IPS-11a (cell line): ENCODE results near the gene NBPF11.
"Not testable (repeated sequence)": the region's sequence is repeated elsewhere in the genome, so short reads cannot be mapped to it uniquely, and the experiment has no call there.

ENCODE experiments used
- H3K4me3 ChIP-seq: one replicate; pipeline ENCODE4 v1.5.1; 2013; ENCODE audit warnings: low read depth, low read length, control low read depth

NBPF11 gene

DNA sequence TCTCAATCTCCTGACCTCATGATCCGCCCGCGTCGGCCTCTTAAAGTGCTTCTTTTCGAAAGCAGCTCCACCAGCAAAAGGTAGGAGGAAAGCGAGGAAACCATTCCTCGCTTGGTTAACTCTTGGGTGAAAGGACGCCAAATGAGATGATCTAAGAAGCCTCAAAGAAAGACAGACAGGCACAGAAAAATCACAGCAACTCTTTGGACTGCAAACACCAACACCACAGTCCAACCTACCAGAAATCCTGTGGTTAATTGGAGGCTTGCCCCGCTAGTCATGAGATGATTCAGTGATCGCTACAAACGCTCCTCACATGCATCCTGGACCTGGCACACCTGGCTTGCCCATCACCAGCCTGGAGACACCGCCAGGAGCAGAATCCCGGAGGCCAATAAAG is 1.1 kb downstream of the NBPF11 start:
- H3K4me3 ChIP-seq = peak overlapping the region; percentile 51

DNA sequence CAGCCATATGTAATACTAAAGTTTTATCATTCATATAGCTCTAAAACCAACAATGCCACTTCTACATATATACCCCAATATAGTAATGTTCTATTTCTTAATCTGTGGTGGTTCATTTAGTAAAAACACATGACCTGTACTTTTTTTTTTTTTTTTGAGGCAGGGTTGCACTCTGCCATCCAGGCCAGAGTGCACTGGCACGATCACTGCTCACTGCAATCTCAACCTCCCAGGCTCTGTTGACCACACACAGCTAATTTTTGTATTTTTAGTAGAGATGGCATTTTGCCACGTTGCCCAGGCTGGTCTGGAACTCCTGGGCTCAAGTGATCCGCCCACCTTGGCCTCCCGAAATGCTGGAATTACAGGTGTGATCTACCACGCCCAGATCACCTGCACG is 2.1 kb downstream of the NBPF11 start:
- not testable (repeated sequence) for H3K4me3 ChIP-seq

DNA sequence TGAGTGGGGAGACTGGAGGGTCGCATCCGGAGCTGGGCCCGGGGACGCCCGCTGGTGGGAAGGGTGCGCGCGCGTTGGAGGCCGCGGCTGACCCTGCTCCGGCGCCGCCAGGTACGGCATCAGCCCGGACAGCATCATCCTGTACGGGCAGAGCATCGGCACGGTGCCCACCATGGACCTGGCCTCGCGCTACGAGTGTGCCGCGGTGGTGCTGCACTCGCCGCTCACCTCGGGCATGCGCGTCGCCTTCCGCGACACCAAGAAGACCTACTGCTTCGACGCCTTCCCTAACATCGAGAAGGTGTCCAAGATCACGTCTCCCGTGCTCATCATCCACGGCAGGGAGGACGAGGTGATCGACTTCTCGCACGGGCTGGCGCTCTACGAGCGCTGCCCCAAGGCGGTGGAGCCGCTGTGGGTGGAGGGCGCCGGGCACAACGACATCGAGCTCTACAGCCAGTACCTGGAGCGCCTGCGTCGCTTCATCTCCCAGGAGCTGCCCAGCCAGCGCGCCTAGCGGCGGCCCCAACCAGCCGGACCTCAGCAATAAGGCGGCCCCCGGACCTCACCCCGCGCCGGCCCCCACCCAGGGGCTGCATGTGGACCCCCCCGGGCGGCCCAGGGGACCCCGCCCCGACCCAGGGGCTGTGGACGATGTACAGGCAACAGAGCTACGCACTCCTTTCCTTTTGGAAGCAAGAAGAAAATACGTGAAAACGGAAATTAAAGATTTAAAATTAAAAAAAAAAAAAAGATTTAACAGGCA is 2.8 kb downstream of the NBPF11 start:
- H3K4me3 ChIP-seq = not testable (repeated sequence)

DNA sequence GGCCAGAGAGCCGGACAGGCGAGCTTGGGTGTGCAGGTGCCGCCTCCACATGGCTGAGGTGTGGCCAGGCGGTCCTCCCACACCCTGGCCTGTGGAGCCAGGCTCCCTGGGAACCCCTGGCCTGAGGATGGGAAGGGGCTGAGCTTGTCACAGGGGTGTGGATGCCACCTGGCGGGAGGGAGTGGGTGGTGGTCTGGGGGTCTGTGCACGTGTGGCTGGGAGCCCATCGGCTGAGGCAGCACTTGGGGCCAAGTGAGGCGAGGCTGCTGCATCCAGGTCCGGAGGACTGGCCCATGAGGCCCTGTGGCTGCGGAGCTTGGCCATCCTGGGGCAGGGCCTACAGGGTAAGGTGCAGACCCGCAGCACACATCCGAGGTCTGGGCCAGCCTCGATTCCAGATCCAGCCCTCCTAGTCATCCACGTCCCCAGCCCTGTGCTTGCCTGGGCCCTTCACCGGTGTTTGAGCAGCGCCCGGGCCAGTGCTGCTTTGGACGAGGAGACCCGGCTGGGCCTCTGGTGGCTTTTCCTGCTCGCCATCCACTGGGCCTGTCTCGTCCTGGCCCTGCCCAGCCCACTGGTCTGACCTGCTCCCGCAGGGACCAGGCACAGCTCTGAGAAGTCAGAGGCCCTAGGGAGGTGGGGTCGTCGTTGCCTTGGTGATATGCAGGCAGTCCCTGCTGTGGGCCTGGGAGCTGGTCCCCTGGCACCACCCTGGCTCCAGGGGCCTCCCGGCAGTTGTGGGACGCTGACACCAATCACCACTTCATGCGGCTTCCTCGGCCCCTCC is 4.8 kb downstream of the NBPF11 start:
- not testable (repeated sequence) for H3K4me3 ChIP-seq

DNA sequence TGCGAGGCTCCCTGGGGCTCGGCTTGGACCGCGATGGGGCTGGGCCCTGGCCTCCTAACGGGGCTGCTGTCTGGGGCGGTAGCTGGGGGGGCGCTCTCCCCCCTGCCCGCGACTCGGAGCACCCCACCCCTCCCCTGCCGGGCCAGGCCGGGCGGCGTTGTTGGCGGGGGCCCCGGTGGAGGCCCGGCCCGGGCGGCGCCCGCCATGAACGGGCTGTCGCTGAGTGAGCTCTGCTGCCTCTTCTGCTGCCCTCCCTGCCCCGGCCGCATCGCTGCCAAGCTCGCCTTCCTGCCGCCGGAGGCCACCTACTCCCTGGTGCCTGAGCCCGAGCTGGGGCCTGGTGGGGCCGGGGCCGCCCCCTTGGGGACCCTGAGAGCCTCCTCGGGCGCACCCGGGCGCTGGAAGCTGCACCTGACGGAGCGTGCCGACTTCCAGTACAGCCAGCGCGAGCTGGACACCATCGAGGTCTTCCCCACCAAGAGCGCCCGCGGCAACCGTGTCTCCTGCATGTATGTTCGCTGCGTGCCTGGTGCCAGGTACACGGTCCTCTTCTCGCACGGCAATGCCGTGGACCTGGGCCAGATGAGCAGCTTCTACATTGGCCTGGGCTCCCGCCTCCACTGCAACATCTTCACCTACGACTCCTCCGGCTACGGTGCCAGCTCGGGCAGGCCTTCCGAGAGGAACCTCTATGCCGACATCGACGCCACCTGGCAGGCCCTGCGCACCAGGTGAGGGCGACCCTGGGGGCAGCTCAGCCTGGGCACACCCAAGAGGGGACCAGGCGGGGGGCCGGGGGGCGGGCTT is 5.7 kb downstream of the NBPF11 start:
- not testable (repeated sequence) for H3K4me3 ChIP-seq

DNA sequence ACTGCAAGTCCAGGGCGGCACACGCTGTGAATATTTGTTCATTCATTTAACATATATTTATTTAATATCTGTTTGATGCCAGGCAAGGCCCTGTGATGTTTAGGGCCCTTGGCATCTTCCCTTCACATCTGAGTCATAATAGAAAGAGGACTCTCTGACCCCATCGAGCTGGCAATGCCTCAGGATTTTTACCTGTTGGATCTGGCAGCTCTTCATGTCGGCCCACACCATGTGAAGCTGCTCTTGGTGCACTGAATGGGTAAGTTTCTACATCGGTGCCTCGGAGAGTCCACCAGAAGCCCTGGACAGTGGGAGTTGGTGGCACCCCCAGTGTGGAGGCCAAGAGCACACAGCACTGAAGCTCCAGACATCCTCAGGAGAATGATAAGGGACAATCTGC is 8.9 kb downstream of the NBPF11 start:
- not testable (repeated sequence) for H3K4me3 ChIP-seq

DNA sequence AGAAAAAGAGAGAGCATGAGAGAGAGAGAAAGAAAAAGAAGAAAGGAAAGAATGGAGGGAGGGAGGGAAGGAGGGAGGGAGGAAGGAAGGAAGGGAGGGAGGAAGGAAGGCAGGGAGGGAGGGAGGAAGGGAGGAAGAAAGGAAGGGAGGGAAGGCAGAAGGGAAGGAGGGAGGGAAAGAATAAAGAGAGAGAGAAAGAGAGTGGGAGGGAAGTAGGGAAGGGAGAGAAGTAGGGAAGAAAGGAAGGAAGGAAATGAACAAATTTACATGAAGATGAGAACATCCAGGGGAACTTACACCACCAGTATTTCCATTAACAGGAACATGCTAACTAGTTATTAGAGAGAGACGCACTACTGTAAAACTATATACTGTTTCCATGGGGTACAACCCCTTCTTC is 10.1 kb downstream of the NBPF11 start:
- H3K4me3 ChIP-seq = not testable (repeated sequence)

DNA sequence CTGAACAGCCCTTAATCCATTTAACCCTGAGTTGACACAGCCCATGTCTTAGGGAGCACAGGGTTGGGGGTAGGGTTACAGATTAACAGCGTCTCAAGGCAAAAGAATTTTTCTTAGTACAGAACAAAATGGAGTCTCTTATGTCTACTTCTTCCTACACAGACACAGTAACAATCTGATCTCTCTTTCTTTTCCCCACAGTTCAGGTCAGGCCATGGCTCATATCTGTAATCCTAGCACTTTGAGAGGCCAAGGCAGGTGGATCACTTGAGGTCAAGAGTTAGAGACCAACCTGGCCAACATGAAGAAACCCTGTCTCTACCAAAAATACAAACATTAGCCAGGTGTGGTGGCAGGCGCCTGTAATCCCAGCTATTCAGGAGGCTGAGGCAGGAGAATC is 13.5 kb downstream of the NBPF11 start:
- H3K4me3 ChIP-seq = not testable (repeated sequence)

DNA sequence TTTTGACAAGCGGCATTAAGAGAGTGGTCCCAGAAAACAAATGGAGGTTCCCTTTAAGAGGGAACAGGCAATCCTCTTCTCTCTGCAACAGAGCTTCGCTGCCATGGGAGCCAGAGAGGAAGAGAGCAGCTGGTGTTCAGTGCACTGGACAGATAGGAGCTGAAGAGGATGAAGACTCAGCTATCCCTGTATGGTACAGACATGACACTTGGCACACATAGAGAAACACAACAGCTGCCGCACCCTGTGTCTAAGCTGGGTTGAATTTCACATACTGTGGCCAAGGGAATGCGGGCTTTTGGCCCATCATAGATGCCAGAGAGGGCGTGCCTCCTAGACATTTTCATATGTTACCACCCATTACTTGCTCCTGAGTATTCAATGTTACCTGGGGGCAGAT is 29.7 kb downstream of the NBPF11 start:
- not testable (repeated sequence) for H3K4me3 ChIP-seq

DNA sequence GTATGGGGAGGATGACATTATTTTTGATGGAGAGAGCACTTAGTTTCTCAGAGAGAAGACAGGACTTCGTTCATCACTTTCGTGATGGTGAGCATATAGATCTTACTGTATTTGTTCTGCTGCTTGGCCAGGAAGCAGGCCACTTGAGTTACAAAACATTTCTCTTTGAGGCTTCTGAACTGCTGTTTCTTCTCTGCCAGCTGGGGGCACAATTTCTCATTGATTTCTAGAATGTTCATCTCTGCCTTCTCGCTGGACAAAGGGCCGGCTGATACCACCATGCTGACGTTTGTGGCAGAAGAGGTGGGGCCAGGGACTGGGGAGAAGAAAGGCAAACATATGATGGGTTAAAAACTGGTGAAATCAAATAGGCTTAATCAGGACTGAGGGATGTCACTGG is 31.7 kb downstream of the NBPF11 start:
- not testable (repeated sequence) for H3K4me3 ChIP-seq

DNA sequence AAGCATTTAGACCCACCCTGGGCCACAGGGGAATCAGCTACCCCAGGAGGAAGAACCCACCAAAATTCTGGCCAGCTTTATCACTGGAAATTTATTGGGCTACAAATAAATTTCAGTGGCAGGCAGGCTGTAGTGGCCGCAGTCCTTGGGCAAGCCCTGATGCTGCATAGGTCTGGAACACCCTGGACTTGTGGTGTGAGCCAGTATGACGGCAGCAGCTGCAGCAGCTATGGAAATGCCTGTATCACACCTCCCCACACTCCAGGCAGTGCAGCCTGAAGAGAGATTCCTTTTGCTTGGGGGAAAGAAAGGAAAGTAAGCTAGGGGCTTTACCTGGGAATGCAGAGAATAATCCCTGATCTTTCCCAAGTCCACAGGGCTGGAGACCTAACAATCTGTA is 56.3 kb downstream of the NBPF11 start:
- not testable (repeated sequence) for H3K4me3 ChIP-seq

DNA sequence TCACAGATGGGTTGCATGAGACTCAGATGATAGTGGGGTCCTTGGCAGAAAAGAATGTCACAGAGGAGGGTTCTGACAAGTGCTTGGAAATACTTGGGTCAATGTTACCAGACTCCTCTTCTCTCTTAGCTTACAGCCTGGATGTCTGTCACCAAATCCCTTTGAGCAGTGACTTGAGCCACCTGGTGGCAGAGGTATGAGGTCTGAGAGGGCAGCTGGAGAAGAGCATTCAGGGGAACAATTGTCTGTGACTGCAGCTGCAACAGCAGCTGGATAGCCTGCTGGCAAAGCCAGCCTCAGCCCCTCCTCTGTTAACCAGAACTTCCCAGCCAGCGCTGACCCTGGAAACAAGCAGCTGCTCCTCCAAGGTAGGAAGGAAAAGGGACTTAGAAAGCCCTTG is 65.9 kb downstream of the NBPF11 start:
- H3K4me3 ChIP-seq = not testable (repeated sequence)

DNA sequence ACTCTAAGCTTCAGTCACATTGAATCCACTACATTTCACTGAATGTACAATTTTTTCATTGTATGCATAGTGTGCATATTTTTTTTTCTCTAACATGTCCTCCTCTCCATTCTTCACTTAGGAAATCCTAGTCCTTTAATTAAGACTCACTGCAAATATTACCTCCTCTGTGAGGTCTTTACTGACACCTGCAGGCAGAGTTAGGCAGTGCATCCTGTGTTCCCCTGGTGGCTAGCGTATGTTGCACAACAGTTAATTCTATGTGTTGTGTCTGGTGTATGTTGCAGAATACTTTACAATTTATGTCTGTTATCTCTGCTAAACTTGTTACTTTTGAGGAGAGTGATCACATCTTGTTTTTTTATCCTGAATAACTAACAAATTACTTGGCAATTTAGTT is 70.9 kb downstream of the NBPF11 start:
- not testable (repeated sequence) for H3K4me3 ChIP-seq

DNA sequence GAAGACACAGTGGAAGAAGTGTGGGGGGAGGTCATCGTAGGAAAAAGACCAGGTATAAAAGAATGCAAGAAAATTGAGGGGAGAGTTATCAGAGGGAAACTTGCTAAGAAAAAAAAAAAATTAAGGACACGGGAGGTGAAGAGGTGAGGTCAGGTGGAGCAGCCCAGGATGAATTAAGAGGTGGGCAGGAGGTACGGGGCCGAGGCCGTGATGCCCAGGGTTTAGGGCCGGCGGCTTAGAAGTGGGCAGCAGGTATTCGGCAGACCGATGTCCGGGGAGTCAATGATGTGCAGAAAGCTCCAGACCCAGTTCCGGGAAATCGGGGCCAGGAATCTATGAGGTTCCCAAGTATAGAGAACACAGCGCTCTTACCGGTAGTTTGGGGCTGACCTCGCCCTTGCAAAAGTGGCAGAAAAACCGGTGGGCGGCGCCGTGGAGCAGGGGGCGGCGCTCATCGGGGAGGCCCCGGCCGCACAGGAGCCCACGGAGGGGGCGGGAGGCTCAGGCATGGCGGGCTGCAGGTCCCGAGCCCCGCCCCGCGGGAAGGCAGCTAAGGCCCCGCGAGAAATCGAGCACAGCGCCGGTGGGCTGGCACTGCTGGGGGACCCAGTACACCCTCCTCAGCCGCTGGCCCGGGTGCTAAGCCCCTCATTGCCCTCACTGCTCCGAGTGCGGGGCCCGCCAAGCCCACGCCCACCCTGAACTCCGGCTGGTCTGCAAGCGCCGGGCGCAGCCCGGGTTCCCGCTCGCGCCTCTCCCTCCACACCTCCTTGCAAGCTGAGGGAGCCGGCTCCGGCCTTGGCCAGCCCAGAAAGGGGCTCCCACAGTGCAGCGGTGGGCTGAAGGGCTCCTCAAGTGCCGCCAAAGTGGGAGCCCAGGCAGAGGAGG is 73.2 kb downstream of the NBPF11 start:
- not testable (repeated sequence) for H3K4me3 ChIP-seq

DNA sequence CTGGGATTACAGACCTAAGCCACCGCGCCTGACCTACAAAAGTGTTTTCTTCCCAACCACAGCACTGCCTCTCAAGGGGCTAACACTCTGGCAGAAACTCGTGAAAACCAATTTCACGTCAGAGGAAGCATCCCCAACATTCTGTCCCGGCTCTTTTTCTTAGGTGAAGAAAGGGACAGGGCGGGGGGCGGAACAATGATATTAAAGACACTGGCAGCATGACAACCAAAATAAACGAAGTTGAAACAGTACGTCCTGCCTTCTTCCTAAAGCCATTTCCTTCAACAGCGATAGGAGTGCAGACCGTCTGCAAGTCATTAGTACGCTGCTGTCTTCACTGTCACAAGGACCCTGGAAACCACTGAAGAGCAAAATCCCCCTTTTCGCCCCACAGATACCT is 74.0 kb downstream of the NBPF11 start:
- H3K4me3 ChIP-seq = not testable (repeated sequence)

DNA sequence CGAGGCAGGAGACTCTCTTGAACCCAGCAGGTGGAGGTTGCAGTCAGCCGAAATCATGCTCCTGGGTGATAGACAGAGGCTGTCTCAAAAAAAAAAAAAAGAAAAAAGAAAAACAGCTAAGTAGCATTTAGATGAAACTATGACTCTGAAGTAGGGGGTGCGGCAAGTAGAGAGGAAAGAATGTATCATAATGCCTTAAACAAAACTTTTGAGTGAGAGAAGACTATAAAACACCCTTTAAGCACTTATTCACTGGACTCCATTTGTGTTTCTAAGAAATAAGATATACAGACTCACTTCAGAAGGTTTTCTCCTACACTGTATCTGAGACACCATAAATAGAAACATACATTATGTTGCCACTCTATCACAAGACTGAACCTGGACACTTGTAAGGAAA is 74.6 kb downstream of the NBPF11 start:
- not testable (repeated sequence) for H3K4me3 ChIP-seq

DNA sequence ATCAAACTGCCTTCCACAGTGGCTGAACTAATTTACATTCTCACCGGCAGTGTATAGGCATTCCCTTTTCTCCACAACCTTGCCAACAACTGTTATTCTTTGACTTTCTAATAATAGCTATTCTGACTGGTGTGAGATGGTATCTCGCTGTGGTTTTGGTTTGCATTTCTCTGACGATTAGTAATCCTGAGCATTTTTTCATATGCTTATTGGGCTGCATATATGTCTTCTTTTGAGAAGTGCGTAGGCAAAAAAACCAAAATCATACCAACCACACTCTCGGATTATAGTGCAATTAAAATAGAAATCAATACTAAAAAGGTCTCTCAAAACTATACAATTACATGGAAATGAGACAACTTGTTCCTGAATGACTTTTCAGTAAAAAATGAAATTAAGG is 78.7 kb downstream of the NBPF11 start:
- H3K4me3 ChIP-seq = not testable (repeated sequence)

DNA sequence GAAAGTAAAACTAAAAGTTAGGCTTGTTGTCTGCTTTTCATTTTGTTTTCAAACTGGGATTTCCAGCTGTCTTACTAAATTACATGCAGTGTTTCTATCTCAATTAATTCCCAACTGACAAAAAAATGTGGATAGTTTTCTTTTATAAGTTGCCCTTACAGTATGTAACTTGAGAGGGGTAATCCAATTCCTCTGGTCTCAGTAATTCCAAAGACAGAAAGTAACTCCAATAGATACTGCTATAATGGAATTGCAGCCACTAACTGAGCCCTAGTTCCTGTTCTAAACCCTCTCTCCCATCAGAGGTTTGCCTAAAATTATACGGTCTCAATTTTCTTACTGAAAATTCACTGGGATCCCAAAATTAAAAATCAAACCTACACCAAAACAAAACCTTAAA is 83.5 kb downstream of the NBPF11 start:
- H3K4me3 ChIP-seq = not testable (repeated sequence)

DNA sequence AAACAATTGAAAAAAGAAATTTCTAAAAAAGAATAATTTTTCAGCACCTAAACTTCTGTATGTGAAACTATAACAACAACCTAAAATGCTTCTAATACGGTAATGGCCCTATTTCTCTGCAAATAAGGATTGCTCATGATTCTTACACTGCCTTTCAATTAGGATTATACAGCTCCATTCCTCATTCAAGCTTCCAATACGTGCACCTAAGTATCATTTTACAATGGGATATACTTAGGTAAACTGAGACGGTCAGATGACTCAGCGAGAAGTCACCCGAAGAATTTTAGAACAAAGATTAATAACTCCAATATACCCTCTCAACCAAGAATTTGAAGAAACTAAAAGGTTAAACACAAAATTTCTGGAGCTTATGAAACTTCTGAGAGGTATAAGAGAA is 83.9 kb downstream of the NBPF11 start:
- H3K4me3 ChIP-seq = not testable (repeated sequence)

DNA sequence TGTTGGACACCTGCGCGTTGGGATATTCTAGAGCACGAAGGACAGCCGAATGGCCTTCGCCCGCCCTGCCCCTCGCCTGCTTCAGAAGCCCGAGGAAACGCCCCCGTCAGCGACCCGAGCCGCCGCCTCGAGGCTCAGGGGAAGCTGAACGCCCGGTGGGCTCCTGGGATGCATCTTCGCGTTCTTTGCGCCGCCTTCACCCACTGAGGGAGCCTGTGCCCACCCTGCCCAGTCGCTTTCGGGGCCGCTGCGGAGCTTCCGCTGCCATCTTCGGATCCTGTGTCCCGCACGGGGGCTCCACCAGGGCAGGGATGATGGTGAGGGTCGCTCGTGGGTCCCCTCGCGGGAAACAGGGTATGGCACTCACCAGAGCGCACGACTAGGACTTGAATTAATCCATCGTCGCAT is 91.8 kb downstream of the NBPF11 start:
- H3K4me3 ChIP-seq = not testable (repeated sequence)

DNA sequence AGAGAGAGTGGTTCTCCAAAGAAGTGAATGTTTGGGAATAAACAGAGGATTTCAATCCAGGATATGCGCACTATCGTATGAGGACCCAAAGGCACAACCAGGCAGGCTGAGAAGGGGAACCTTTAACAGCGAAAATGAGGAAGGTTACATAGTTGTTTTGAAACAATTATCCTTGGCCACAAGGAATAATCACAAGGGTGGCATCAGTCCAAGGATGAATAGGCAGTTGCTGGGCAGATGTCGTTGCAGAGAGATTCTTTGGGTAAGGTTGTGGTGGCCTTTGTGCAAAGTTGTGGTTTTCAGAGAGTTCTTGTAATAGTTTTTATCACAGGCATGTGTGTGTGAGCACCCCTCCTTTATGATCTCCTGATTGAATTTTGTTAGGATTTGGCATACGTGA is 94.7 kb downstream of the NBPF11 start:
- not testable (repeated sequence) for H3K4me3 ChIP-seq
